Measurements from ENCODE around the gene PEDS1. TPM values are rescaled to one million over a fixed set of nuclear protein-coding genes. Genes with fewer than 3 reads are reported as not detected.

The PEDS1 gene
- total and polyA plus RNA-seq, 2 experiments from 2014 or later: 53.9 to 55.7 TPM

- Histone ChIP-seq H3K36me3 (ENCODE audit: low read depth) (peaks cover 25% of the 10 kb centered on the region; the same call in 1 of the 2 replicates), H2AFZ (no peak overlapping the region), H3K27me3 (replicated peaks; ENCODE audit: insufficient read depth) (no peaks in the 10 kb centered on the region), H3K9me3 (ENCODE audit: low read depth) (no peaks in the 10 kb centered on the region), H4K20me1 (ENCODE audit: insufficient read depth) (no peaks in the 10 kb centered on the region), H3K4me3 (peak overlapping the region; percentile 92), H3K27ac (peak overlapping the region; percentile 98), H3K4me1 (ENCODE audit: insufficient read depth) (peaks cover 12% of the 10 kb centered on the region), H3K9me2 (ENCODE audit: insufficient read depth) (no peaks in the 10 kb centered on the region), H3K79me2 (ENCODE audit: insufficient read depth) (peaks cover 39% of the 10 kb centered on the region), H3F3A (ENCODE audit: insufficient read depth) (peaks cover 43% of the 10 kb centered on the region), H3K9ac (peak overlapping the region; percentile 99), H3K4me2 (ENCODE audit: unreplicated experiment) (peak overlapping the region; percentile 99)
- TF ChIP-seq EZH2 (IDR thresholded peaks at IDR 0.05; ENCODE audit: insufficient read depth, poor library complexity, severe bottlenecking): no peak
- TF ChIP-seq EZH2phosphoT487 (IDR thresholded peaks at IDR 0.05; ENCODE audit: insufficient read depth, low read depth): no peak
- peak; percentile 53 for DNase-seq
- 58 to 68% methylated on average over 7 of the region's 7 CpGs for WGBS, 2 experiments (ENCODE audit: low coverage in 1 of 2, low lambda C conversion rate in 2 of 2, missing lambda C conversion rate in 2 of 2)
- in situ Hi-C loops (cut with MboI): loop anchor here (25.0 kb wide), 1 partner anchor 543 kb away; the partner anchor contains the start of gene PARD6B
These were observed 40.9 kb upstream of the PEDS1 start for GRCh38 chr20:50194422-50194830.

GRCh38 chr20:50193836-50194421, 40.4 kb upstream of the PEDS1 start:
- no peaks in the 10 kb centered on the region for H4K20me1 ChIP-seq (ENCODE audit: insufficient read depth)
- in situ Hi-C loops (cut with MboI): loop anchor here (25.0 kb wide), 1 partner anchor 543 kb away; the partner anchor contains the start of gene PARD6B
- peak overlapping the region; percentile 98 for H3K27ac ChIP-seq
- peaks cover 39% of the 10 kb centered on the region for H3K79me2 ChIP-seq (ENCODE audit: insufficient read depth)
- H3K4me2 ChIP-seq (ENCODE audit: unreplicated experiment): peak overlapping the region; percentile 99
- DNase-seq: peak; percentile 54
- peak overlapping the region; percentile 92 for H3K4me3 ChIP-seq
- H3K9me2 ChIP-seq (ENCODE audit: insufficient read depth): no peaks in the 10 kb centered on the region
- H3K9me3 ChIP-seq (ENCODE audit: low read depth): no peaks in the 10 kb centered on the region
- H3K9ac ChIP-seq: peak overlapping the region; percentile 99
- H3K36me3 ChIP-seq (ENCODE audit: low read depth): peaks cover 23% of the 10 kb centered on the region; the same call in 1 of the 2 replicates
- H3K27me3 ChIP-seq (replicated peaks; ENCODE audit: insufficient read depth): no peaks in the 10 kb centered on the region
- peaks cover 12% of the 10 kb centered on the region for H3K4me1 ChIP-seq (ENCODE audit: insufficient read depth)
- no peak overlapping the region for H2AFZ ChIP-seq
- no peak for TF ChIP-seq EZH2 (IDR thresholded peaks at IDR 0.05; ENCODE audit: insufficient read depth, poor library complexity, severe bottlenecking)
- peaks cover 38% of the 10 kb centered on the region for H3F3A ChIP-seq (ENCODE audit: insufficient read depth)
- whole genome bisulfite sequencing, 2 experiments (ENCODE audit: low coverage in 1 of 2, low lambda C conversion rate in 2 of 2, missing lambda C conversion rate in 2 of 2): 3 to 5% methylated on average over 16 of the region's 16 CpGs

GRCh38 chr20:50193199-50193835, 39.8 kb upstream of the PEDS1 start:
- Histone ChIP-seq H2AFZ (no peak overlapping the region), H3K27ac (peak overlapping the region; percentile 98), H3K79me2 (ENCODE audit: insufficient read depth) (peaks cover 39% of the 10 kb centered on the region), H3K4me3 (peak overlapping the region; percentile 92), H3K36me3 (ENCODE audit: low read depth) (peaks cover 23% of the 10 kb centered on the region; the same call in 1 of the 2 replicates), H3K4me2 (ENCODE audit: unreplicated experiment) (peak overlapping the region; percentile 99), H3K27me3 (replicated peaks; ENCODE audit: insufficient read depth) (no peaks in the 10 kb centered on the region), H3F3A (ENCODE audit: insufficient read depth) (peaks cover 37% of the 10 kb centered on the region), H3K9ac (peak overlapping the region; percentile 99), H3K4me1 (ENCODE audit: insufficient read depth) (peaks cover 12% of the 10 kb centered on the region), H3K9me3 (ENCODE audit: low read depth) (no peaks in the 10 kb centered on the region), H3K9me2 (ENCODE audit: insufficient read depth) (no peaks in the 10 kb centered on the region), H4K20me1 (ENCODE audit: insufficient read depth) (no peaks in the 10 kb centered on the region)
- TF ChIP-seq EZH2 (IDR thresholded peaks at IDR 0.05; ENCODE audit: insufficient read depth, poor library complexity, severe bottlenecking): no peak
- TF ChIP-seq EZH2phosphoT487 (IDR thresholded peaks at IDR 0.05; ENCODE audit: insufficient read depth, low read depth): no peak
- in situ Hi-C loops (cut with MboI): loop anchor here (25.0 kb wide), 1 partner anchor 544 kb away; the partner anchor contains the start of gene PARD6B
- WGBS, 2 experiments (ENCODE audit: low coverage in 1 of 2, low lambda C conversion rate in 2 of 2, missing lambda C conversion rate in 2 of 2): 2 to 3% methylated on average over 10 of the region's 10 CpGs
- peak; percentile 79 for DNase-seq

- Histone ChIP-seq H3K79me2 (ENCODE audit: insufficient read depth) (peaks cover 39% of the 10 kb centered on the region), H3K9me2 (ENCODE audit: insufficient read depth) (no peaks in the 10 kb centered on the region), H3F3A (ENCODE audit: insufficient read depth) (peaks cover 42% of the 10 kb centered on the region), H3K4me3 (peak overlapping the region; percentile 92), H3K27me3 (replicated peaks; ENCODE audit: insufficient read depth) (no peaks in the 10 kb centered on the region), H3K9me3 (ENCODE audit: low read depth) (no peaks in the 10 kb centered on the region), H3K4me1 (ENCODE audit: insufficient read depth) (peaks cover 12% of the 10 kb centered on the region), H4K20me1 (ENCODE audit: insufficient read depth) (no peaks in the 10 kb centered on the region), H3K4me2 (ENCODE audit: unreplicated experiment) (peak overlapping the region; percentile 99), H3K9ac (peak overlapping the region; percentile 99), H3K27ac (peak overlapping the region; percentile 98), H2AFZ (no peak overlapping the region), H3K36me3 (ENCODE audit: low read depth) (peaks cover 23% of the 10 kb centered on the region; the same call in 1 of the 2 replicates)
- 0 out of 2 replicates have a peak, but pooled peaks have one; percentile 67 for TF ChIP-seq EZH2phosphoT487 (IDR thresholded peaks at IDR 0.05; ENCODE audit: insufficient read depth, low read depth)
- TF ChIP-seq EZH2 (IDR thresholded peaks at IDR 0.05; ENCODE audit: insufficient read depth, poor library complexity, severe bottlenecking): no peak
- WGBS, 2 experiments (ENCODE audit: low coverage in 1 of 2, low lambda C conversion rate in 2 of 2, missing lambda C conversion rate in 2 of 2): 0 to 1% methylated on average over 25 of the region's 25 CpGs
- in situ Hi-C loops (cut with MboI): loop anchor here (25.0 kb wide), 1 partner anchor 545 kb away; the partner anchor contains the start of gene PARD6B
- DNase-seq: peak; percentile 97
These were observed 39.1 kb upstream of the PEDS1 start for GRCh38 chr20:50192364-50193198.
